MM.1S (cell line): ENCODE results near the gene PDRG1.

ENCODE experiments used
- DNase-seq: peaks from one replicate; pipeline ENCODE4 v3.0.0-alpha.2; 2015
- H2AFZ ChIP-seq: fragments of 300-600 bp; sonication (generic); 2 replicates; pipeline ENCODE4 v1.6.0; 2016; ENCODE audit warnings: antibody characterized with exemption, low read length
- H3F3A ChIP-seq: fragments of 300-600 bp; sonication (generic); 2 replicates; pipeline ENCODE4 v1.6.1; 2016; ENCODE audit warnings: mild to moderate bottlenecking, antibody characterized with exemption, low read length, moderate library complexity, mixed read lengths; ENCODE audit not compliant: insufficient read depth
- H3K27ac ChIP-seq: fragments of 300-600 bp; sonication (generic); 2 replicates; pipeline ENCODE4 v1.5.1; 2016; ENCODE audit warnings: mild to moderate bottlenecking, low read length
- H3K27me3 ChIP-seq: fragments of 300-600 bp; sonication (generic); replicated peaks from 2 replicates; pipeline ENCODE4 v1.6.0; 2016; ENCODE audit warnings: low read length; ENCODE audit not compliant: insufficient read depth
- H3K36me3 ChIP-seq: fragments of 300-600 bp; sonication (generic); replicated peaks from 2 replicates; pipeline ENCODE4 v1.6.1; 2016; ENCODE audit warnings: mild to moderate bottlenecking, low read length, mixed read lengths; ENCODE audit not compliant: insufficient read depth
- H3K4me1 ChIP-seq: fragments of 300-600 bp; sonication (generic); 2 replicates; pipeline ENCODE4 v1.6.1; 2016; ENCODE audit warnings: low read length, mixed read lengths
- H3K4me2 ChIP-seq: fragments of 300-600 bp; sonication (generic); 2 replicates; pipeline ENCODE4 v1.6.0; 2016; ENCODE audit warnings: low read depth, low read length
- H3K4me3 ChIP-seq: fragments of 300-600 bp; sonication (generic); 2 replicates; pipeline ENCODE4 v1.5.1; 2016; ENCODE audit warnings: low read length, mixed read lengths
- H3K79me2 ChIP-seq: fragments of 300-600 bp; sonication (generic); 2 replicates; pipeline ENCODE4 v1.6.1; 2016; ENCODE audit warnings: mixed run types, low read length, mixed read lengths
- H3K9ac ChIP-seq: fragments of 300-600 bp; sonication (generic); 2 replicates; pipeline ENCODE4 v1.6.1; 2016; ENCODE audit warnings: low read length, mixed read lengths
- H3K9me2 ChIP-seq: fragments of 300-600 bp; sonication (generic); replicated peaks from 2 replicates; pipeline ENCODE4 v1.6.1; 2016; ENCODE audit warnings: mild to moderate bottlenecking, low read length, mixed read lengths; ENCODE audit not compliant: insufficient read depth
- H3K9me3 ChIP-seq: fragments of 300-600 bp; sonication (generic); replicated peaks from 2 replicates; pipeline ENCODE4 v1.6.1; 2016; ENCODE audit warnings: mild to moderate bottlenecking, low read length, mixed read lengths; ENCODE audit not compliant: insufficient read depth
- H4K20me1 ChIP-seq: fragments of 300-600 bp; sonication (generic); 2 replicates; pipeline ENCODE4 v1.6.1; 2016; ENCODE audit warnings: mild to moderate bottlenecking, low read length, moderate library complexity, mixed read lengths; ENCODE audit not compliant: insufficient read depth
- CTCF ChIP-seq: fragments of 300-600 bp; sonication (generic); IDR thresholded peaks from 2 replicates; pipeline ENCODE4 v1.5.1; 2016; ENCODE audit warnings: antibody characterized with exemption, low read length, mixed read lengths
- EZH2 ChIP-seq: fragments of 300-600 bp; sonication (generic); optimal IDR thresholded peaks from 2 replicates; pipeline ENCODE3; 2017; ENCODE audit warnings: low read depth, mild to moderate bottlenecking, antibody characterized with exemption, low read length, mixed read lengths
- EZH2phosphoT487 ChIP-seq: fragments of 300-600 bp; sonication (generic); IDR thresholded peaks from 2 replicates; pipeline ENCODE4 v1.6.1; 2018; ENCODE audit warnings: antibody characterized with exemption, low read length

Gene PDRG1

GRCh38 chr20:31934968-31935764 is 16.7 kb downstream of the PDRG1 start:
- Histone ChIP-seq H3K4me2 (no peak overlapping the region), H3K4me1 (no peaks in the 10 kb centered on the region), H3K4me3 (no peak overlapping the region), H4K20me1 (no peaks in the 10 kb centered on the region), H2AFZ (no peak overlapping the region), H3K9me3 (no peaks in the 10 kb centered on the region), H3K27ac (no peak overlapping the region), H3K36me3 (no peaks in the 10 kb centered on the region), H3K27me3 (peaks cover 6% of the 10 kb centered on the region; the same call in 1 of the 2 replicates), H3K9ac (no peak overlapping the region), H3K79me2 (no peaks in the 10 kb centered on the region), H3K9me2 (no peaks in the 10 kb centered on the region), H3F3A (no peaks in the 10 kb centered on the region)
- no peak for DNase-seq
- TF ChIP-seq EZH2phosphoT487 (no peak), EZH2 (no peak), CTCF (no peak)

GRCh38 chr20:31934491-31934890 is 17.4 kb downstream of the PDRG1 start:
- no peaks in the 10 kb centered on the region for H3K9me2 ChIP-seq
- H2AFZ ChIP-seq: no peak overlapping the region
- TF ChIP-seq EZH2 (no peak), CTCF (no peak), EZH2phosphoT487 (no peak)
- peaks cover 6% of the 10 kb centered on the region; the same call in 1 of the 2 replicates for H3K27me3 ChIP-seq
- no peaks in the 10 kb centered on the region for H3K36me3 ChIP-seq
- no peaks in the 10 kb centered on the region for H3K4me1 ChIP-seq
- H3K9ac ChIP-seq: no peak overlapping the region
- DNase-seq: no peak
- no peaks in the 10 kb centered on the region for H3K9me3 ChIP-seq
- no peaks in the 10 kb centered on the region for H3K79me2 ChIP-seq
- H3K27ac ChIP-seq: no peak overlapping the region
- no peaks in the 10 kb centered on the region for H4K20me1 ChIP-seq
- H3F3A ChIP-seq: no peaks in the 10 kb centered on the region
- H3K4me3 ChIP-seq: no peak overlapping the region
- no peak overlapping the region for H3K4me2 ChIP-seq

GRCh38 chr20:31933698-31934097 is 18.1 kb downstream of the PDRG1 start:
- no peak for DNase-seq
- H3K27ac ChIP-seq: no peak overlapping the region
- H3K27me3 ChIP-seq: peaks cover 9% of the 10 kb centered on the region; the same call in 1 of the 2 replicates
- no peaks in the 10 kb centered on the region for H3K9me2 ChIP-seq
- H2AFZ ChIP-seq: no peak overlapping the region
- no peak overlapping the region for H3K4me2 ChIP-seq
- no peaks in the 10 kb centered on the region for H3K9me3 ChIP-seq
- no peaks in the 10 kb centered on the region for H3F3A ChIP-seq
- H3K9ac ChIP-seq: no peak overlapping the region
- H3K4me1 ChIP-seq: no peaks in the 10 kb centered on the region
- no peak for TF ChIP-seq EZH2
- no peak for TF ChIP-seq CTCF
- TF ChIP-seq EZH2phosphoT487: no peak
- H3K79me2 ChIP-seq: no peaks in the 10 kb centered on the region
- H4K20me1 ChIP-seq: no peaks in the 10 kb centered on the region
- no peaks in the 10 kb centered on the region for H3K36me3 ChIP-seq
- H3K4me3 ChIP-seq: no peak overlapping the region
